Right ventricle myocardium superior (tissue), 1 donor: ENCODE data around the gene ZNF740. TPM values are rescaled to one million over a fixed set of nuclear protein-coding genes. Genes with fewer than 3 reads are reported as not detected.

ENCODE experiments used
- ATAC-seq: fragments of 200-7000 bp; cut with Tn5 transposase; one replicate; pipeline ENCODE4 v1.9.1; 2020; ENCODE audit warnings: mild to moderate bottlenecking; ENCODE audit not compliant: poor library complexity
- DNase-seq: peaks from one replicate; pipeline ENCODE4 v3.0.0-alpha.2; 2020
- intact Hi-C: fragments of 100-400 bp; cut with DNase I; formaldehyde crosslinking; loops from one replicate; pipeline ENCODE4 v1.11.2; 2022
- total RNA-seq: library from RNA; stranded (reverse); fragmentation: NEBNext Ultra II Directional; extraction: Animal tissue kit (Norgen Biotek cat#: 25700); gene quantifications from one replicate; pipeline ENCODE4 v1.2.1, GENCODE V29; 2021
- donor health status: DM: no; HTN: yes; CAD: no; lungs with severe emphysema.

The ZNF740 gene
- total RNA-seq, 1 donor from 2014 or later: 29.4 TPM

DNA sequence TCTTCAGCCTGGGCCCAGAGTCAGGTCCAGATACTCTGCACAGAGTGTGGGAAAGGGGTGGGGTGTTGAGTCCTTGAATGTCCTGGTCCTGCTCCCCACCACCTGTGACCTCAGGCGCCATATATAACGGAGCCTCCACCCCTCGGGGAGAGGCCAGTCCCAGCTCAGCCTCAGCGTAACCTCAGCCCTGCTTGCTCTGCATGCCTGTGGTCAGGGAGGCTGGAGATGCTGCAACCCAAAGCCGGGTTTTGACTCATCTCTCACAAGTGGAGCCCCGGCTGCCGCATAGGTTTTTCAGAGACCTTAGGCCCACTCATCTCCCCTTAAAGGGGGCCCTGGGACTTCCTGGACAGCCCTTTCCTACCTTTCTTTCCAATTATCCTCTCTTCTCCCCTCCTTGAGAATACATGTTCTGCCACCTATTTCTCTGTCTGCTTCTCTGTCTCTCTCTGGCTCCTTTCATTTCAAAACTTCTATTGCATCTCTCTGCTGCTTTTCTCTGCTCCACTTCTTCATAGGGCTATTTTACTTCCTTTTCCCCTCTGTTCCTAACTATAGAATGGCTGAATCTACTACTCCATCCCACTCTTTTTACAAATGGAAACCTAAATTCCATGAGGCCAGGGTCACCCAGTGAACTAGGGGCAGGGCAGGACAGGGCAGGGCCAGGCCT, 25.4 kb downstream of the ZNF740 start:
- no peak for ATAC-seq
- intact Hi-C loops: no loop called here

DNA sequence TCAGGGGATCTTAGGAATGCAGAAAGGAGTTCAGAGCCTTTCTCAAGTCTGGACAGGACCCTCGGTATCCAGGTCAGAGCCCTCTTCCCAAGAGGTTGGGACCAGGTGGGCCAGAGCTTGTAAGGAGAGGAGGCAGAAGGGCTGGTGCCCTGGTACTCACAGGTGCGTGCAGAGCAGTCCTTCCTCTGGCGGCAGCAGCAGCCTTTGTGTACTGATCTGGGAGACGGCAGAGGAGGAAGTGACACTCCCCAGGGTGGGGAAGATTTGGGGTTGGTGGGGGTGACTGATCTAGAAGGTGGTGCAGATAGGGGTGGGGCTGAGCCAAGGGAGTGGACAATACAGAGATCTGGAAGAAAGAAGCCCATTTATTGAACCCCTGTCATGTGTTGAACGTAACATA, 26.5 kb downstream of the ZNF740 start, which contains the start of gene ITGB7:
TSS of gene ITGB7 (minus strand) at position 210 of the 400 bp plus-strand sequence. CDS start 6,808 bp downstream, outside the sequence.
- ATAC-seq (no peak), DNase-seq (peak; percentile 41)
- intact Hi-C loops: no loop called here

More for the DNA sequence above, 25.4 kb downstream of the ZNF740 start:
- peak; percentile 45 for DNase-seq

DNA sequence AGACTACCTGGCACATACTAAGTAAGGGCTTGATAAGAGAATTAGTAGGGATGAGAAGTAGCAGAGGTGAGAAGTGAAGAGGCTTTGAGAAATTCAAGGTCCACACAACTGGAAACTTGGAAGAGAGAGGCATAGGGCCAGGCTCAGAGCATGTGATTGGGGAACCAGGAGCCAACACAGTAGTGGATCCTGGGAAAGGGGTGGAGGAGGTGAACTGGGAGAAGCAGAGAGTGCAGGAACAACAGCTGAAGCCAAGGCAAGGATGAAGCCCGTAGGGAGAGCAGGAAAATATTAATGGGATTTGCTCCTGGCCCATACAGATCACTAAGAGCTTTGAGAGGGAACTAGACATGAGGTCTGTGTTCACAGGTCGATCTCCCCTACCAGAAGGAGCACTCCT, 27.9 kb downstream of the ZNF740 start:
- peak; percentile 48 for ATAC-seq
- intact Hi-C loops: no loop called here
- peak; percentile 33 for DNase-seq

DNA sequence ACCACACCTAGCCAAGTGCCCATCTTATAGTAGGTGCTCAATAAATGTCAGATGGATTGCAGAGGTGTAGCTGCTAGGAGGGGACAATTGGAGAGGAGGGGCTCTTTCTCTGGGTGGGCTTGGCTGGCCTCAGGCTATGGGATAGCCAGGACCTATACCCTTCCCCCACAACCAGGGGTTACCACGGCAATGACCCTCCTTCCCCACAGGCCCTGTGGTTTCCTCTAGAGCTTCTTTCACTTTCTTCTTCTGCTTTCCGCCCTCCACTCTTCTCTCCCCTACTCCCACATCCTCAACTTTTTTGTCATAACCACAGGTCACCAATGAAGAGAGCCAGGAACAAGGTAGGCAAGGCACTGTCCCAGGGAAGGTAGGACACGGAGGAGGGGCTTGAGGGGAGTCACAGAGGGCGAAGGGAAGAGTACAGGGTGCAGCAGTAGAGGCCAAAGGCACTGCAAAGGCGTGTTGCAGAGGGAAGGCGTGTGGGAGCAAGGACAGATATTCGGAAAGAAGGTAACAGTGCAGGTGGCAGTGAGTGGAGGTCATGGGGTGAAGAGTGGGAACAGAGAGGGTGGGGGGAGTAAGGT, 28.4 kb downstream of the ZNF740 start:
- DNase-seq (peak; percentile 19), ATAC-seq (peak; percentile 21)
- intact Hi-C loops: no loop called here

DNA sequence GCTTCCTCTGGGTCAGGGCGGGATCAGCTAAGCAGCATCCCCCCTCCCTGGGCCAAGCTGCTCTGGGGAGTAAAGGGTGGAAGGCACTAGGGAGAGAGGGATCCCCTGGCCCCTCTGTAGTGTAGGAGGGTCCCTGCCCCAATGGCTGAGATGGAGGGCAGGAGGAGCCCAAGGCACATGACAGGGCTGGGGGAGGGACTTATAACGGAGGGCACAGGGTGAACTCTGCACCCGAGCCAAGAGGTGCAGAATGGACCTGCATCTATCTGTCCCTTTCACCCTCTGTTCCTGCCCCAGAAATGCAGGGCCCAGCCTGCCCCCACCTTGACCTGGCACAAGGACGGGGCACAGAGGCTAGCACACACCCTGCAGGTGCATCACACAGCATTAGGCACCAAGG, 30.3 kb downstream of the ZNF740 start:
- intact Hi-C loops: no loop called here
- ATAC-seq (no peak), DNase-seq (peak; percentile 25)

DNA sequence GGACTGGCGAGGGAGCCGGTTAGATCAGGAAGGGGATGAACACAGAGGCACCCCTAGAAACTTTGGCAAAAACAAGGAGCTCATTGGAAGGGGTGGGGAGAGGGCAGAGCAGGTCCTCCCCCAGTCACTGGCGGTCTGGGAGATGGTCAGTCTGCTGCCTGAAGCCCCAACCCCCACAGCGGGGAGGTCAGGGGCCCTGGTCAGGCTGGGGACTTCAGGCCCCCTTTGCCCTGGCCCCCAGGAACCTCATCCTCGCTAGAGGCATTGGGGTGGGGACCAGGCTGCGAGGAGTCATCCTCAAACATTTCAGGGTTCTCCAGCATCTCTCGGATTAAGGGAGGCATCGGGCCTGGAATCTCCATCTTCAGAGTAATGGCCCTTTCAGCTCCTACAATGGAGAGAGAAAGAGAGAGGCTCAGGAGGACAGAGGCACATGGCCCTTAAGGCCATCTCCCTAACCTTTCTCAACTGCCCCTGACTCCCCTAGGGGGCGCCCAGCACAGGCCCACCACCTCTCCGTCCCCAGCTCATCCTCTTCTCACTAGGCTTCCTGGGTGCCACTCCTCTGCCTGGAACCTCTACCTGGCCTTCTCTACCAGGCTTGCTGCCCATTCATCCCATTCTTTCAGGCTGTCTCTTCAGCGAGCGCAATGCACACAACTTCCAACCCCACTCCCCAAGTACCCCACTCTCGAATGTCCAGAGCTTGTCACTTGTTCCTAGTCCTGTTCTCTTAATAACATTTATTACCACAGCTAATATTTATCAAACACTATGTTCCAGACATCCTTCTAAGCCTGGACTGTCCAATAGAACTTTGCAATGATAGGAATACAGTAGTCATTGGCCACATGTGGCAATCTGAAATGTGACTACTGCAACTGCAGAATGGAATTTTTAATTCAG, 31.2 kb downstream of the ZNF740 start:
- DNase-seq: peak; percentile 17
- ATAC-seq: no peak
- intact Hi-C loops: loop anchor here (2.0 kb wide), 1 partner anchor 77 kb away; no protein-coding TSS in a partner anchor

DNA sequence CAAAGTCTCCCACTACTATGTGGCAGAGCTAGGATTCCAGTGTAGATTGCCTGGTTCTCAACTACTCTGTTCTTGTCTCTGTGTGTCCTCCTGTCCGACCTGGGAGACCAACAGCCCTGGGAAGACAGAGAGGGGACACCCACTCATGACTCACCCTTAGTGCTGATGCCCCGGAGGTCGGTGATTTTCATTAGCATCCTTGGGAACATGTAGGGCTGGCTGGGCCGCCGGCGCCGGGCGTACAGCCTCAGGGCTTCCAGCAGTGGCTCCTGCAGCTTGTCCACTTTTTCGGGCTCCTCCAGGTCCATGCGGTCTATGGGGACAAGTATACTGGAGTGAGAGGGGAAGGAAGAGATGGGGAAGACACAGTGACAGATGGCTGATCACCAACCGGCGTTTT, 32.4 kb downstream of the ZNF740 start:
- intact Hi-C loops: loop anchor here (2.0 kb wide), 1 partner anchor 76 kb away; no protein-coding TSS in a partner anchor
- no peak for ATAC-seq

DNA sequence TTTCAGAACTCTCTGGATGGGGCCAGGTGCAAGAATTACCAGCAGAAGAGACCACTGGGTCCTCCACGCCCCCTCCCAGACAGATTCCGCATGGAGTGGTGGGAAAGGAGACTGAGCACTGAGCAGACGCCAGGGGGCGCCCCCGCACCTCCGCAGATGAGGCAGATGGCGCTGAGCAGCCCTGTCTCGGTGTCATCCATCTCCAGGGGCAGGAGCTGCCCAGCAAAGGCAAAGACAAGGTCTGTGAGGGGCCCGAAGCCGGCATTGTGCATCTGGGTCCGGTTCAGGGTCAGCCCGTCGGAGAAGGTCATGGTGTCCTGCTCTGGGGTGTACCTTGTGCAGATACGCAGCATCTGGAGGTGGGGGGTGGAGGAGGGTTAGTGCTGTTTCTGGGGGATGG, 32.8 kb downstream of the ZNF740 start:
- ATAC-seq (peak; percentile 85), DNase-seq (peak; percentile 93)
- intact Hi-C loops: loop anchor here (2.0 kb wide), 1 partner anchor 75 kb away; no protein-coding TSS in a partner anchor

More for the DNA sequence above, 32.4 kb downstream of the ZNF740 start:
- peak; percentile 32 for DNase-seq

DNA sequence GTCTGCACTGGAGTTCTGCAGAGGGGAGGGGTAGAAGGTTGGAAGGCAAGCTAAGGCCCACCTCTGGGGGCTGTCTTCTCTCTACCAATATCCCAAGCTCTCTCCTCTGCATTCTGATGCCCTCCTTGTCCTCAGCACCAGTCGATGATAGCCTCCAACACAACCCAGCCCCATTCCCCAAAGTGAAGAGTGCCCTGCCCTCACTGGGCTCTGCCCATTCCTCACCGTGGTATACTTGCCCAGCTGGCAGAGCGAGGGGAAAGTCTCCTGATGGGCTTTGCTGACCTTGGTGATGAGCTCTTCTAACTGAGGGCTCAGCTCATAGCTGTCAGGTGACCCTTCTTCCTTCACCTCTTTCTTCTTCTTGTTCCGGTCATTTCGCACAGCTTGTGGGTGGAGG, 33.7 kb downstream of the ZNF740 start:
- DNase-seq (no peak), ATAC-seq (peak; percentile 7)
- intact Hi-C loops: no loop called here

DNA sequence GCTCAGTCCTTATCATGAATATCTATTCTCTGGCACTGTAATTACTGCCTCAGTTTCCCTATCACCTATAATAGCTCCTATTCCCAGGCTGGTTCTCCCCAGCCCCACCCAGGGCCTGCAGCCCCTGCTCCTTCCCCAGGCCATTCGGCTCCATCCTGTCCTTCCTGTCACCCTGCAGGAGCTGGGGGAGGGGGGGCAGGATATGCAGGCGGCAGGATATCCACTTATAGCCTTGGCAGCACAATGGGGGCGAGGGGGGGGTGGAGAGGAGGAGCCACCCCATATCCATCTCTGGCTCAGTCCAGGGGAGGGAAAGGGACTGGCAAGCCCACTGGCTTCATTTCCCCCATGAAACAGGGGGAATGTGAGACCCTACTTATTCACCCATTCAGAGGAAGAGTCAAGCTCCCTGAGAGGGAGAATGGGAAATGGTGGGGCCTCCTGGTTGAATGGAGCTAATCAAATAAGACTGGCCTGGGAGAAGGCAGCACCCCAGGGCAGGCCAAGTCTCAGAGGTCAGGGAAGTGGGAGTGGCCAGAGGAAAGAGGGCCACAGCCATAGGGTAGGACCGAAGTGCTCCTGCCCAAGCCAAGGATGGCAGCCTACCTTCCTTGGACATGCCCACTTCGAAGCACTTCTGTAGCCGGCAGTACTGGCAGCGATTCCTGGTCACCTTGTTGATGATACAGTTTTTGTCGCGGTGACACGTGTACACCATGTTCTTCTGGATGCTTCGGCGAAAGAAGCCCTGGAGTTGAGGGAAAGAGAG, 34.3 kb downstream of the ZNF740 start:
- intact Hi-C loops: loop anchor here (5.0 kb wide), 1 partner anchor 37 kb away; a partner anchor contains a TSS

DNA sequence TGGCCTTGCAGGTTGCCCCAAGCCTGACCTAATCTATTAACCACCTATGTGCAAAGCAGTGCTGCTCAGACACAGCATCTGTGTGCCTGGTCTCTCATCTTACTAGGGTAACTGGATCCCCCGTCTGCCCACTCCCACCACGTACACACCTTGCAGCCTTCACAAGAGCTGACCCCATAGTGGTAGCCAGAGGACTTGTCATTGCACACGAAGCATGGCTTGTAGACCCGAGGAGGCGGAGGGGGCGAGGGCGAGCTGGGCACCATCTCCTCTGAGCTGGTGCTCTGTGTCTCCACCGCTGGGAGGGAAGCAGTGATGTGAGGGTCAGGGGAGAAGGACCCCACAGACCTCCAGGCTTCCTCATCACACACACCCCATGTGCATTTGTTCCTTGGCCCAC, 35.0 kb downstream of the ZNF740 start:
- ATAC-seq (no peak), DNase-seq (peak; percentile 22)
- intact Hi-C loops: loop anchor here (5.0 kb wide), 1 partner anchor 37 kb away; a partner anchor contains a TSS

More for the DNA sequence above, 34.3 kb downstream of the ZNF740 start:
- DNase-seq (peak; percentile 84), ATAC-seq (peak; percentile 47)

DNA sequence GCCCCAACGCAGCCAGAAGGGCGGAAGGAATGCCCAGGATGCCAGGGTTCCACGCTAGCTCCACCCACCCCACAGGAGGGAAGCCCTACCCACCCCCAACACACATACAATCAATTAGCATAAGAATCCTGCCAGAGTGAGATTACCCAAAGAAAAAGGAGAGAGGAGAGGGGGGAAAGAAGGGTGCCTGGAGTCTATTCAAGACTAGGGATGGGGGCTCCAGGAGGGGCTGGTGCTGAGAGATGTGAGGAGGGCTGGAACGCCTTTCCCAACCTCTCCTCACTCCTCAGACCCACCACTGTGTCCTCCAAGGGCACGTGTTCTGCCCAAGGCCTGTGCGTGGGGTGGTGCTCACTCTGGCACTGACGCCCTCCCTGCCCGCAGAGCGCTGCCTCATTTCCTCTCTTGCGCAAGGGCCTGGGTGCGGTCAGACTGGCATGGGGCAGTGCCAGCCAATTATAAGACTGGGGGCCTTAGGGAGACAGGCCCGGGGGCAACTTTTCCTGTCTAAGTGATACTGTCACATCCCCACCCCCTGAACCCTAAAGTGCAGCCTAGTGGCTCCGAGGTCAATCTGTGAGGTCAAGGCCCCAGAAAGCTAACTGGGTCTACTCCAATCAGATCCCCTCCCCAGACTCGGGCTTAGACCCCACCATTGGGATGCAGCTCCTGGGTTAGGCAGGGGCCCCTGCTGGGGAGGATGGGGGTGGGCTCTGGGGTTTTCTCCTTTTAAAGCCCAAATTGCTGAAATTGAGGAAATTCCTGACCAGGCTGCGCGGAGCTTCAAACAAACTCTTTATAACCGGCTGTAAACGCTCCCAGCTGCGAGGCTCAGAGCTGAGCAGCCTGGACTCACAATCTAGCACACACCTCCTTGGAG, 36.8 kb downstream of the ZNF740 start:
- intact Hi-C loops: loop anchor here (5.0 kb wide), 1 partner anchor 35 kb away; a partner anchor contains a TSS
- peak; percentile 80 for DNase-seq
- no peak for ATAC-seq

DNA sequence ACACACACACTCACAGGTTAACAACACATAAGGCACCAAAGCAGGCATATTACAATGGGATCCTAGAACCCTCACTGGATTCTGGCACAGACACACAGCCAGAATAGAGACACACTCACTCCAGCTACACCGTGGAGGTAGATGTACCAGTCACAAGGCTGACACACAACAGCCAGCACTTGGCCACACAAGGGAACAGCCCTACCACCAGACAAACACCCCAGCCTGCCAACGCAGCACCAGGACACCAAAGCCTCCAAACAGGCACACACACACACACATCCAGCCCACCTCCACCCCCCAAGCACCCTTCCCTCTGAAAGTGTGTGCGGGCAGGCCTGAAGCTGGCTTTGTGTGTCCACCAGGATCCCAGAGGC, 37.4 kb downstream of the ZNF740 start:
- intact Hi-C loops: loop anchor here (5.0 kb wide), 1 partner anchor 34 kb away; a partner anchor contains a TSS
- DNase-seq (peak; percentile 39), ATAC-seq (no peak)

DNA sequence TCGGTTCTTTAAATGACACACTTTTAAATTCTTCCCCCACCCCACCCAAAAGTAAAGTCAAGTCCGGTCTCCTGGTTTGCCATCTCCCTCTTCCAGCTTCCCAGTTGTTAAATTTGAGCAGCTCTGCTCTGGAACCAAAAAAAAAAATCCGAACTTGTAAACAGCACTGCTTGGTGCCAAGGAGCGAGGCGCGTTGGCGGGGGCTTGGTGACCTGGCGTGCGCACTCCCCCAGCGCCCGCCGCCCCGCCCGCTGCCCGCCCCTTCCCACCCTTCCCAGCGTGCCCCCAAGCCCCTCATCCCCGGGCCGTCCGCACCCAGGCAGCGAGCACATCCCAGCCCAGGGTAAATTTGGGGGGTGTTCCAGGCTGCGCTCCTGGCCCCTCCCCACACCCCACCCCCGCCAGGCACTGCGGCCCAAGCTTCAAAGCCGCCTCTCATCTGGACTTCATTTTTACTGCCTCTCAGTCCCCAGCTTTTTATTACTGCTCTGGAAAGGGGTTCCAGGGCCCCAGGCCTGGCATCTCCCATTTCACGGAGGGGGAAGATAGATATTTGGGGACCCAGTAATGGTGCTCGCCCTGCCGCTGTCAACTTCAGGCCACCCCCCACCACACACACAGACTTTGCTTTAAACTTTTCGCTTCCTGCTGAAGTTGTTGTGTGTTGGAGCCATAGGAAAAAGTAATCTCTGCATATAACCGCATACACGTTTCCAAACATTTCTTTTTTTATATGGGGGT, 38.2 kb downstream of the ZNF740 start:
- DNase-seq: peak; percentile 65
- intact Hi-C loops: loop anchor here (5.0 kb wide), 1 partner anchor 34 kb away; a partner anchor contains a TSS
- no peak for ATAC-seq

DNA sequence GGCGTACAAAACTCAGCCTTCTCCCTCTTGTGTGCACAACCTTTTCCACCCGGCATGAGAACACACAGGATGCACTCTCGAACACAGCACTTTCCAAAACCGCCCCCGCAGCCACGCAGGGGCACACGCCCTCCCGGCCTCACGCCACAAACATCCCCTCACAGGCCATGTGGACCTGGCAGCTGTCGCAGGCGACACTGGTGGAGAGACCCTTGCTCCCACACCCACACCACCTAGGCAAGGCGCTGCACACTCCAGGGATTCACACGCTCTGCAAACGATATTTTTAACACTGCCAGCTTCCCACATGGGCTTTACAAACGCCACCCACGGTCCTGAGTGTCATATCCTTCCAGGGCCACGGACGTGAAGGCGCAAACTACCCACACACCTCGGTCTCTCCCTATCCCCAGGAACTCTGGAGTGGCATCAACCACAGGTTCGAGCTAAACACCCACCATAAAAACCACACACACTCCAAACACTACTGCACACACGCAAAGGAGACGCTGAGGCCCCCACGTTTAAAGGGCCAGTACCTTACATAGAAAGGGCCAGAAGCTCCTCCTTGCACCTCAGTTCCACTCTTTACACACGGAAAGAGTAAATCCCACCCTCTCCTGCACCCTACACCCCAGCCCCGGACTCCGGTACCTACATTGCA, 38.9 kb downstream of the ZNF740 start:
- ATAC-seq (no peak), DNase-seq (peak; percentile 63)
- intact Hi-C loops: loop anchor here (5.0 kb wide), 1 partner anchor 33 kb away; a partner anchor contains a TSS
